Neuronal stem cell (in vitro differentiated cells): ENCODE data around the gene GOLGA6D.
"Not testable (repeated sequence)": the region's sequence is repeated elsewhere in the genome, so short reads cannot be mapped to it uniquely, and the experiment has no call there.

Experiments used
- DNase-seq: peaks from one replicate; pipeline ENCODE4 v3.0.0-alpha.2; 2013; ENCODE audit warnings: low spot score
- H2AFZ ChIP-seq: one replicate; pipeline ENCODE4 v1.6.1; 2013; ENCODE audit warnings: mild to moderate bottlenecking, low read length, inconsistent platforms
- H2AK5ac ChIP-seq: 2 replicates; pipeline ENCODE4 v1.6.1; 2013; ENCODE audit warnings: low read depth, mild to moderate bottlenecking, inconsistent platforms, low read length, moderate library complexity, mixed read lengths
- H2BK120ac ChIP-seq: 2 replicates; pipeline ENCODE4 v1.6.1; 2013; ENCODE audit warnings: low read depth, mild to moderate bottlenecking, inconsistent platforms, low read length, moderate library complexity, mixed read lengths
- H2BK12ac ChIP-seq: one replicate; pipeline ENCODE4 v1.6.1; 2013; ENCODE audit warnings: low read length, inconsistent platforms
- H2BK15ac ChIP-seq: 2 replicates; pipeline ENCODE4 v1.6.1; 2013; ENCODE audit warnings: mild to moderate bottlenecking, low read length, inconsistent platforms, mixed read lengths
- H2BK5ac ChIP-seq: one replicate; pipeline ENCODE4 v1.6.1; 2013; ENCODE audit warnings: inconsistent platforms, mild to moderate bottlenecking, low read length, moderate library complexity
- H3K14ac ChIP-seq: one replicate; pipeline ENCODE4 v1.6.1; 2013; ENCODE audit warnings: low read length, inconsistent platforms
- H3K18ac ChIP-seq: 2 replicates; pipeline ENCODE4 v1.6.1; 2013; ENCODE audit warnings: low read length, inconsistent platforms
- H3K23ac ChIP-seq: 2 replicates; pipeline ENCODE4 v1.6.1; 2013; ENCODE audit warnings: low read depth, mild to moderate bottlenecking, mixed read lengths, low read length, inconsistent platforms; ENCODE audit not compliant: poor library complexity
- H3K27ac ChIP-seq: replicated peaks from 3 replicates; pipeline ENCODE4 v1.5.1; 2013; ENCODE audit warnings: low read length, inconsistent platforms
- H3K27me3 ChIP-seq, 3 experiments: 2 replicates each; pipeline ENCODE4 v1.6.1; 2013; ENCODE audit warnings: low read length in 3 of 3, mild to moderate bottlenecking in 2 of 3, inconsistent platforms in 1 of 3, low read depth in 1 of 3, mixed read lengths in 1 of 3, moderate library complexity in 1 of 3; ENCODE audit not compliant: control insufficient read depth in 3 of 3, insufficient read depth in 3 of 3
- H3K36me3 ChIP-seq, 2 donors: replicated peaks in 1 of 2; 2 replicates each; pipeline ENCODE4 v1.6.1; 2013; ENCODE audit warnings: low read length in 2 of 2; ENCODE audit not compliant: control insufficient read depth in 2 of 2, insufficient read depth in 2 of 2
- H3K4ac ChIP-seq: 2 replicates; pipeline ENCODE4 v1.6.1; 2013; ENCODE audit warnings: inconsistent platforms, mild to moderate bottlenecking, low read length, moderate library complexity
- H3K4me1 ChIP-seq, 2 donors: 1 replicate in 1 of 2; 2 replicates in 1 of 2; pipeline ENCODE4 v1.6.1; 2013; ENCODE audit warnings: low read length in 2 of 2, low read depth in 1 of 2; ENCODE audit not compliant: control insufficient read depth in 2 of 2, insufficient read depth in 1 of 2
- H3K4me2 ChIP-seq: one replicate; pipeline ENCODE4 v1.6.1; 2013; ENCODE audit warnings: mild to moderate bottlenecking, low read length, inconsistent platforms; ENCODE audit not compliant: insufficient read depth, poor library complexity, severe bottlenecking
- H3K4me3 ChIP-seq, 2 donors: 2 replicates each; pipeline ENCODE4 v1.5.1; 2013; ENCODE audit warnings: low read length in 2 of 2, mild to moderate bottlenecking in 2 of 2, inconsistent platforms in 1 of 2, moderate library complexity in 1 of 2
- H3K79me1 ChIP-seq: one replicate; pipeline ENCODE4 v1.6.1; 2013; ENCODE audit warnings: low read depth, mild to moderate bottlenecking, inconsistent platforms, low read length, moderate library complexity
- H3K9ac ChIP-seq: one replicate; pipeline ENCODE4 v1.6.1; 2013; ENCODE audit warnings: mild to moderate bottlenecking, low read depth, low read length, inconsistent platforms; ENCODE audit not compliant: poor library complexity
- H3K9me3 ChIP-seq, 2 donors: replicated peaks in 1 of 2; 2 replicates each; pipeline versions ENCODE3 to v1.6.1; 2013; ENCODE audit warnings: low read length in 2 of 2, mild to moderate bottlenecking in 2 of 2, inconsistent platforms in 1 of 2, low read depth in 1 of 2, mixed read lengths in 1 of 2, moderate library complexity in 1 of 2; ENCODE audit not compliant: control insufficient read depth in 2 of 2, insufficient read depth in 1 of 2
- H4K8ac ChIP-seq: one replicate; pipeline ENCODE4 v1.6.1; 2013; ENCODE audit warnings: low read depth, mild to moderate bottlenecking, inconsistent platforms, low read length, moderate library complexity
- H4K91ac ChIP-seq: one replicate; pipeline ENCODE4 v1.6.1; 2013; ENCODE audit warnings: low read length, low read depth, mild to moderate bottlenecking, inconsistent platforms; ENCODE audit not compliant: poor library complexity
- WGBS, 2 donors: extraction: QIAGEN DNeasy Blood & Tissue Kit; methylation state at CpG; one replicate each; pipeline ENCODE4 v1.1.7; 2013; ENCODE audit warnings: missing lambda C conversion rate in 2 of 2, mixed read lengths in 1 of 2; ENCODE audit not compliant: insufficient read length in 2 of 2, insufficient replicate concordance in 1 of 2; ENCODE audit errors: extremely low coverage in 2 of 2; 5-methylcytosine and 5-hydroxymethylcytosine counted together

GOLGA6D gene

DNA sequence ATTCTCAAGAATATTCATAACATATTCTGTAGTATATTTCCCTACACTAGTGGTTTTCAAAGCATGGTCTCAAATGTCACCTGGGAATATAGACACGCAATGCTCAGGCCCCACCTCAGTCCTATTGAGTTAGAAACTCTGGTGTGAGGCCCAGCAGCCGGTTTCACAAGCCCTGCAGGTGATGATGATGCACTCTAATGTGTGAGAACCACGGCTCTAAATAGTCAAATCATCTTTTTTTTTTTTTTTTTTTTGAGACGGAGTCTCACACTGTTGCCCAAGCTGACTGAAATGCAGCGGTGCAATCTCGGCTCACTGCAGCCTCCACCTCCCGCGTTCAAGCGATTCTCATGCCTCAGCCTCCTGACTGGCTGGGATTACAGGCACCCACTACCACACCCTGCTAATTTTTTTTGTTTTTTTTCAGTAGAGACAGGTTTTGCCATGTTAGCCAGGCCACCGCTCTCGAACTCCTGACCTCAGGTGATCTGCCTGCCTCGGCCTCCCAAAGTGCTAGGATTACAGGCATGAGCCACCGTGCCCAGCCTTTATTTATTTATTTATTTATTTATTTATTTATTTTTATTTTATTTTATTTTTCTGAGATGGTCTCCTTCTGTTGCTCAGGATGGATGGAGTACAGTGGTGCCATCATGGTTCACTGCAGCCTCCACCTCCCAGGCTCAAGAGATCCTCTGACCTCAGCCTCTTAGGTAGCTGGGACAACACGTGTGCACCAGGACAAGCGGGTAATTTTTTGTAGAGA lies 51.2 kb downstream of the GOLGA6D start:
- H2BK12ac ChIP-seq, H3K79me1 ChIP-seq, H2BK5ac ChIP-seq, H4K91ac ChIP-seq, H2BK15ac ChIP-seq, DNase-seq, H3K4me2 ChIP-seq, H3K4me1 ChIP-seq, H3K4me3 ChIP-seq, H2BK120ac ChIP-seq, H3K23ac ChIP-seq, H3K14ac ChIP-seq, H3K27ac ChIP-seq, H3K36me3 ChIP-seq, H3K9ac ChIP-seq, H2AFZ ChIP-seq, H3K9me3 ChIP-seq, H4K8ac ChIP-seq, H2AK5ac ChIP-seq, H3K18ac ChIP-seq, H3K4ac ChIP-seq: not testable (repeated sequence)
- WGBS, 2 donors: no CpG with 5 or more reads among the region's 15 CpGs
- peaks cover 0 to 15% (median 0%) of the 10 kb centered on the region in 3 experiments for H3K27me3 ChIP-seq

DNA sequence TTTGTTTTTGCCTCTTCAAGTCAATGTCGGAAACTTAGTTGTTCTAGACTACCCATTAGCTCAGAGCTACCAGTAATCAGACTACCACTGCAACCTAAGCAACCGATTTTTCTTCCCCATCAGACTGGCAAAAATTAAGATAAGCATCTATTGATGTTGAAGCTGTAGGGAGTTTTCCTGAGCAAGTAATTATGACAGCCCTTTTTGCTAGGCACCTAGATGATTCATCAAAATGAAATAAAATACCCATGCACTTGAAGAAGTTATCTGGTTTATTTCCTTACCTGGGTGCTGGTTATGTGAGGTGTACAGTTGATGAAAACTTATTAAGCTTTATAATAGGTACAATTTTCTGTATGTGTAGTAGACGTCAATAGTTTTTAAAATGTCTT lies 52.7 kb downstream of the GOLGA6D start:
- no peak overlapping the region for H2BK15ac ChIP-seq
- no peak overlapping the region for H3K23ac ChIP-seq
- no peak overlapping the region for H4K8ac ChIP-seq
- no CpG with 5 or more reads among the region's 3 CpGs for WGBS, 2 donors
- no peak overlapping the region for H3K4ac ChIP-seq
- H2AFZ ChIP-seq: peak overlapping the region; percentile 91
- H2AK5ac ChIP-seq: no peak overlapping the region
- no peak overlapping the region for H3K9ac ChIP-seq
- H3K27me3 ChIP-seq: peaks cover 0 to 13% (median 0%) of the 10 kb centered on the region in 3 experiments
- peak overlapping the region in 1 of 2 donors; percentile 68 for H3K4me3 ChIP-seq
- no peak for DNase-seq
- H3K9me3 ChIP-seq: no peaks in the 10 kb centered on the region
- H2BK12ac ChIP-seq: no peak overlapping the region
- H3K27ac ChIP-seq: no peak overlapping the region
- no peak overlapping the region for H2BK5ac ChIP-seq
- no peak overlapping the region for H3K14ac ChIP-seq
- peaks cover 4 to 5% of the 10 kb centered on the region in 2 donors for H3K4me1 ChIP-seq
- peaks cover 0 to 20% of the 10 kb centered on the region in 2 donors for H3K36me3 ChIP-seq
- H3K18ac ChIP-seq: no peak overlapping the region
- H2BK120ac ChIP-seq: no peak overlapping the region
- H3K79me1 ChIP-seq: peaks cover 6% of the 10 kb centered on the region
- H3K4me2 ChIP-seq: peak overlapping the region; percentile 21
- no peak overlapping the region for H4K91ac ChIP-seq

- Histone ChIP-seq H3K9ac (peak within 1 kb of the TSS; percentile 72), H2AK5ac (peak within 1 kb of the TSS; percentile 66), H4K91ac (no peak within 1 kb of the TSS), H2BK120ac (no peak within 1 kb of the TSS), H3K4me2 (peak within 1 kb of the TSS; percentile 84), H3K4me1 (peaks cover 4 to 5% of the 10 kb centered on the region in 2 donors), H3K9me3 (no peaks in the 10 kb centered on the region), H3K23ac (peak within 1 kb of the TSS; percentile 67), H3K18ac (peak within 1 kb of the TSS; percentile 95), H3K4ac (no peak within 1 kb of the TSS), H3K79me1 (peaks cover 6% of the 10 kb centered on the region), H2AFZ (peak within 1 kb of the TSS; percentile 91), H3K36me3 (peaks cover 0 to 23% of the 10 kb centered on the region in 2 donors), H3K27ac (no peak within 1 kb of the TSS), H3K4me3 (peak within 1 kb of the TSS; percentile 68 to 95), H3K14ac (no peak within 1 kb of the TSS), H2BK5ac (no peak within 1 kb of the TSS), H2BK12ac (no peak within 1 kb of the TSS), H4K8ac (no peak within 1 kb of the TSS), H3K27me3 (peaks cover 0 to 9% (median 0%) of the 10 kb centered on the region in 3 experiments), H2BK15ac (no peak within 1 kb of the TSS)
- WGBS, 2 donors: no CpG with 5 or more reads among the region's 42 CpGs
- DNase-seq: peak; percentile 94
Measured at GRCh38 chr15:75335705-75336355, 53.2 kb downstream of the GOLGA6D start, which contains the start of gene COMMD4. Gene COMMD4, plus strand, starts transcription at chr15:75336063. Its CDS starts 27 bp downstream, at chr15:75336090.

DNA sequence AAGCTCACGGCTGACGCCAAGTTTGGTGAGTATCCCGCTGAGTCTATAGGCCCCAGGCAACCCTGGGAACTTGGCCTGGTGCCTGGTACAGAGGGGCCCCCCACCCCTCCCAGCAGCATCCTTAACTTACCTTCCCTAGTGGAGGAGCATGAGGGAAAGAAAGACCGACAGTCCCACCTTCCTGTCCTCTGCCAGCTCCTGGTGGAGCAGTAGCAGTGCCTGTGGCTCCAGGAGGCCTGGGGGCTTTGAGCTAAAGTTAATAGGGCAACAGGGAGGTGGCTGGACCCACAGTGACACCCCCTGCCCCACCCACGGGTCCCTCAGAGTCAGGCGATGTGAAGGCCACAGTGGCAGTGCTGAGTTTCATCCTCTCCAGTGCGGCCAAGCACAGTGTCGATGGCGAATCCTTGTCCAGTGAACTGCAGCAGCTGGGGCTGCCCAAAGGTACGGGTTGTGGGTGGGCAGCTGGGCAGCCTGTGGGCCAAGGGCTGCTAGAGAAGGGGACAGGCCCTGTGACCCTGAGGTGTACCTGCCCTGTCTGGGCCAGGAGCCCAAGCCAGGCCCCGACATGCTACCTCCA lies 56.1 kb downstream of the GOLGA6D start:
- H3K27me3 ChIP-seq: no peaks in the 10 kb centered on the region
- no peak overlapping the region for H3K4ac ChIP-seq
- DNase-seq: no peak
- no peak overlapping the region for H3K23ac ChIP-seq
- no peak overlapping the region for H2BK15ac ChIP-seq
- no peak overlapping the region for H3K9ac ChIP-seq
- peaks cover 4 to 5% of the 10 kb centered on the region in 2 donors for H3K4me1 ChIP-seq
- H3K14ac ChIP-seq: no peak overlapping the region
- H2AK5ac ChIP-seq: no peak overlapping the region
- H3K9me3 ChIP-seq: no peaks in the 10 kb centered on the region
- no peak overlapping the region for H2BK120ac ChIP-seq
- no peak overlapping the region for H3K27ac ChIP-seq
- no peak overlapping the region for H4K8ac ChIP-seq
- no peak overlapping the region for H2AFZ ChIP-seq
- no peak overlapping the region for H3K18ac ChIP-seq
- peaks cover 0 to 30% of the 10 kb centered on the region in 2 donors for H3K36me3 ChIP-seq
- no peak overlapping the region for H3K4me2 ChIP-seq
- H4K91ac ChIP-seq: no peak overlapping the region
- WGBS, 2 donors: no CpG with 5 or more reads among the region's 11 CpGs
- H3K4me3 ChIP-seq: no peak overlapping the region
- no peak overlapping the region for H2BK5ac ChIP-seq
- peaks cover 6% of the 10 kb centered on the region for H3K79me1 ChIP-seq
- H2BK12ac ChIP-seq: no peak overlapping the region
